ENCODE measurements around the gene PAM16. TPM values are rescaled to one million over a fixed set of nuclear protein-coding genes. Genes with fewer than 3 reads are reported as not detected.
"Not testable (repeated sequence)": the region's sequence is repeated elsewhere in the genome, so short reads cannot be mapped to it uniquely, and the experiment has no call there.

PAM16 gene
- total RNA-seq, 1 donor = 17.4 TPM

GRCh38 chr16:4334724-4335495 is 16.2 kb downstream of the PAM16 start:
- no peak for TF ChIP-seq CTCF (IDR thresholded peaks at IDR 0.05; ENCODE audit: extremely low read depth, low read depth, low read length)
- Histone ChIP-seq H3K9me3 (ENCODE audit: low read depth, low read length) (no peaks in the 10 kb centered on the region), H2AFZ (ENCODE audit: low read length) (no peak overlapping the region), H3K36me3 (ENCODE audit: insufficient read depth, low read length) (peaks cover 31% of the 10 kb centered on the region), H4K20me1 (ENCODE audit: insufficient read depth, low read length) (peaks cover 26% of the 10 kb centered on the region), H3K4me3 (ENCODE audit: insufficient read depth, low read length) (no peak overlapping the region), H3K27me3 (ENCODE audit: insufficient read depth, low read length) (no peaks in the 10 kb centered on the region), H3K4me2 (ENCODE audit: insufficient read depth, low read length) (no peak overlapping the region), H3K79me2 (ENCODE audit: insufficient read depth, low read length) (peaks cover 50% of the 10 kb centered on the region), H3K27ac (ENCODE audit: low read depth, low read length) (no peak overlapping the region), H3K4me1 (ENCODE audit: insufficient read depth, low read length) (no peaks in the 10 kb centered on the region)
- DNase-seq (ENCODE audit: insufficient read length, low spot score, missing footprints) = no peak

GRCh38 chr16:4333714-4334113 is 17.4 kb downstream of the PAM16 start:
- DNase-seq (ENCODE audit: insufficient read length, low spot score, missing footprints); H2AFZ ChIP-seq (ENCODE audit: low read length); H3K9me3 ChIP-seq (ENCODE audit: low read depth, low read length); H3K27ac ChIP-seq (ENCODE audit: low read depth, low read length); H3K4me3 ChIP-seq (ENCODE audit: insufficient read depth, low read length); H3K27me3 ChIP-seq (ENCODE audit: insufficient read depth, low read length); H3K4me1 ChIP-seq (ENCODE audit: insufficient read depth, low read length); H3K4me2 ChIP-seq (ENCODE audit: insufficient read depth, low read length): not testable (repeated sequence)
- H4K20me1 ChIP-seq (ENCODE audit: insufficient read depth, low read length) = peaks cover 38% of the 10 kb centered on the region
- H3K36me3 ChIP-seq (ENCODE audit: insufficient read depth, low read length) = peaks cover 23% of the 10 kb centered on the region
- H3K79me2 ChIP-seq (ENCODE audit: insufficient read depth, low read length) = peaks cover 55% of the 10 kb centered on the region

- no peaks in the 10 kb centered on the region for H3K27me3 ChIP-seq (ENCODE audit: insufficient read depth, low read length)
- H2AFZ ChIP-seq (ENCODE audit: low read length) = no peak overlapping the region
- H3K4me2 ChIP-seq (ENCODE audit: insufficient read depth, low read length) = no peak overlapping the region
- peaks cover 21% of the 10 kb centered on the region for H3K36me3 ChIP-seq (ENCODE audit: insufficient read depth, low read length)
- H3K9me3 ChIP-seq (ENCODE audit: low read depth, low read length) = no peaks in the 10 kb centered on the region
- DNase-seq (ENCODE audit: insufficient read length, low spot score, missing footprints) = no peak
- H3K4me3 ChIP-seq (ENCODE audit: insufficient read depth, low read length) = no peak overlapping the region
- peaks cover 10% of the 10 kb centered on the region for H3K4me1 ChIP-seq (ENCODE audit: insufficient read depth, low read length)
- peaks cover 41% of the 10 kb centered on the region for H4K20me1 ChIP-seq (ENCODE audit: insufficient read depth, low read length)
- no peak for TF ChIP-seq CTCF (IDR thresholded peaks at IDR 0.05; ENCODE audit: extremely low read depth, low read depth, low read length)
- H3K27ac ChIP-seq (ENCODE audit: low read depth, low read length) = no peak overlapping the region
- peaks cover 60% of the 10 kb centered on the region for H3K79me2 ChIP-seq (ENCODE audit: insufficient read depth, low read length)
These were observed 17.8 kb downstream of the PAM16 start for GRCh38 chr16:4333308-4333638.

GRCh38 chr16:4332623-4333307 is 18.4 kb downstream of the PAM16 start:
- TF ChIP-seq CTCF (IDR thresholded peaks at IDR 0.05; ENCODE audit: extremely low read depth, low read depth, low read length) = no peak
- peaks cover 65% of the 10 kb centered on the region for H3K79me2 ChIP-seq (ENCODE audit: insufficient read depth, low read length)
- H3K27me3 ChIP-seq (ENCODE audit: insufficient read depth, low read length) = no peaks in the 10 kb centered on the region
- H3K36me3 ChIP-seq (ENCODE audit: insufficient read depth, low read length) = peaks cover 21% of the 10 kb centered on the region
- peaks cover 45% of the 10 kb centered on the region for H4K20me1 ChIP-seq (ENCODE audit: insufficient read depth, low read length)
- no peak for DNase-seq (ENCODE audit: insufficient read length, low spot score, missing footprints)
- H2AFZ ChIP-seq (ENCODE audit: low read length) = no peak overlapping the region
- H3K4me3 ChIP-seq (ENCODE audit: insufficient read depth, low read length) = no peak overlapping the region
- H3K4me1 ChIP-seq (ENCODE audit: insufficient read depth, low read length) = peaks cover 15% of the 10 kb centered on the region
- no peak overlapping the region for H3K4me2 ChIP-seq (ENCODE audit: insufficient read depth, low read length)
- no peak overlapping the region for H3K27ac ChIP-seq (ENCODE audit: low read depth, low read length)
- H3K9me3 ChIP-seq (ENCODE audit: low read depth, low read length) = no peaks in the 10 kb centered on the region

Data from osteoblast (primary cell).